PFSK-1 (cell line): ENCODE measurements around the gene CDX1.

Experiments
- FOXP2 ChIP-seq: optimal IDR thresholded peaks from 2 replicates; pipeline ENCODE3; 2011; ENCODE audit warnings: borderline replicate concordance, control low read depth, inconsistent platforms; ENCODE audit not compliant: insufficient read depth; ENCODE audit errors: extremely low read length, extremely low read depth
- POLR2AphosphoS5 ChIP-seq: IDR thresholded peaks from 2 replicates; pipeline ENCODE4 v1.6.1; 2012; ENCODE audit warnings: low read depth, mild to moderate bottlenecking, control low read depth, low read length, moderate library complexity
- REST ChIP-seq, 2 experiments: IDR thresholded peaks; 2 replicates each; pipeline versions ENCODE4 v1.6.1 to v1.8.0; 2011 to 2012; ENCODE audit warnings: low read depth in 2 of 2, low read length in 2 of 2, control low read depth in 1 of 2, inconsistent platforms in 1 of 2, mild to moderate bottlenecking in 1 of 2, moderate library complexity in 1 of 2; ENCODE audit not compliant: insufficient read depth in 1 of 2
- SIN3A ChIP-seq: IDR thresholded peaks from 2 replicates; pipeline ENCODE4 v1.6.1; 2012; ENCODE audit warnings: mild to moderate bottlenecking, low read length, moderate library complexity, borderline replicate concordance; ENCODE audit not compliant: insufficient read depth
- TAF1 ChIP-seq: IDR thresholded peaks from 2 replicates; pipeline ENCODE4 v1.6.1; 2012; ENCODE audit warnings: low read length, control low read depth, borderline replicate concordance; ENCODE audit not compliant: insufficient read depth

CDX1 gene

GRCh38 chr5:150123542-150123941, 43.0 kb upstream of the CDX1 start:
- TF ChIP-seq SIN3A (no peak), REST (IDR thresholded peaks at IDR 0.05; ENCODE audit: insufficient read depth in 1 of 2, low read depth in 2 of 2, low read length in 2 of 2) (no peak), FOXP2 (no peak), TAF1 (no peak), POLR2AphosphoS5 (no peak)

- TF ChIP-seq REST (IDR thresholded peaks at IDR 0.05; ENCODE audit: insufficient read depth in 1 of 2, low read depth in 2 of 2, low read length in 2 of 2), result no peak
- no peak for TF ChIP-seq TAF1
- no peak for TF ChIP-seq POLR2AphosphoS5
- TF ChIP-seq FOXP2, result no peak
- no peak for TF ChIP-seq SIN3A
These were observed 42.4 kb upstream of the CDX1 start for GRCh38 chr5:150124111-150124557.

- TF ChIP-seq SIN3A (no peak), POLR2AphosphoS5 (no peak), FOXP2 (no peak), REST (IDR thresholded peaks at IDR 0.05; ENCODE audit: insufficient read depth in 1 of 2, low read depth in 2 of 2, low read length in 2 of 2) (no peak), TAF1 (no peak)
These were observed 42.0 kb upstream of the CDX1 start for GRCh38 chr5:150124596-150124995.

- TF ChIP-seq FOXP2 (no peak), POLR2AphosphoS5 (no peak), REST (IDR thresholded peaks at IDR 0.05; ENCODE audit: insufficient read depth in 1 of 2, low read depth in 2 of 2, low read length in 2 of 2) (no peak), TAF1 (no peak), SIN3A (no peak)
These were observed 41.2 kb upstream of the CDX1 start for GRCh38 chr5:150125334-150125733.
